Neural cell (in vitro differentiated cells): Measurements from ENCODE around the gene PUM2.

ENCODE experiments used
- CTCF ChIP-seq: fragments of 450-650 bp; IDR thresholded peaks from 2 replicates; pipeline ENCODE4 v1.5.1; 2014; ENCODE audit warnings: antibody characterized with exemption, mild to moderate bottlenecking, moderate library complexity; ENCODE audit not compliant: poor library complexity, severe bottlenecking
- EP300 ChIP-seq: fragments of 450-650 bp; conservative IDR thresholded peaks from 2 replicates; pipeline ENCODE4 v1.6.1; 2014; ENCODE audit warnings: antibody characterized with exemption, mild to moderate bottlenecking, moderate library complexity; ENCODE audit not compliant: poor library complexity, severe bottlenecking
- POLR2AphosphoS5 ChIP-seq: IDR thresholded peaks from 2 replicates; pipeline ENCODE4 v1.6.1; 2012
- REST ChIP-seq: IDR thresholded peaks from 2 replicates; pipeline ENCODE4 v1.6.1; 2012; ENCODE audit warnings: borderline replicate concordance
- SMC3 ChIP-seq: fragments of 450-650 bp; conservative IDR thresholded peaks from 2 replicates; pipeline ENCODE4 v1.6.1; 2014; ENCODE audit warnings: antibody characterized with exemption, mild to moderate bottlenecking, moderate library complexity; ENCODE audit not compliant: poor library complexity

- TF ChIP-seq POLR2AphosphoS5 (no peak), REST (no peak), EP300 (no peak), SMC3 (no peak), CTCF (no peak)
Observed at GRCh38 chr2:20236496-20236895, 114.1 kb downstream of the PUM2 start.
